ENCODE measurements around the gene KIF25.

DNA sequence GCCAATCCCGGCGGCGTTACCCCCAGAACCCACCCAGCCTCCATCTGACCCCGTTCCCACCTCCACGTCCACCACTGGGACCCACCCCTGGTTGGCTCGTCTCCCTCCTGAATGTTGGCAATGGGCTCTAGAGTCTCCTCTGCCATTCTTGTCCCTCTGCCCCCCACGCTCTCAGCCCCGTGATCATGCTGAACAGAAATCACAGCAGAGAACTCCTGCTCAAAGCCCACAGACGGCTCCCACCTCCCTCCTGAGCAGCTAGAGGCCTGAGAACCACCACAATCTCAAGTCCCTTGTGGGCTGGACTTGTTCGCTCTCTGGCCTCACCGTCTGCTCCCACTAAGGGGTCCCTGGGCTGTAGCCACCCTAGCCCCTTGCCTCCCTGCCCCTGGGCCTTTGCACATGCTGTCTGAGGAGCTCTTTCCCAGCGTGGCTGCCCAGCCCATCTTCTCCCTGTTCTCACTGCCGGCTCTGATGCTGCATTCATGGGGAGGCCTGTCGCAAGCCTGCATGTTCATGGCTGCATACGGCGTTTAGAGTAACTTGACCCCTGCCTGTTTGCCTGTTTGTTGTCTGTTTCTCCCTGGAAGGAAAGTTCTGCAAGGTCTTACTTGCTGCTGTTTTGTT lies 92.7 kb downstream of the KIF25 start:
- no peak for TF ChIP-seq ZBTB7A (IDR thresholded peaks at IDR 0.05; ENCODE audit: low read depth)
- TF ChIP-seq CEBPB (IDR thresholded peaks at IDR 0.05): no peak
- TF ChIP-seq TAF1 (IDR thresholded peaks at IDR 0.05; ENCODE audit: low read depth): no peak
- TF ChIP-seq EGR1 (IDR thresholded peaks at IDR 0.05): no peak
- TF ChIP-seq, protein P1, sequence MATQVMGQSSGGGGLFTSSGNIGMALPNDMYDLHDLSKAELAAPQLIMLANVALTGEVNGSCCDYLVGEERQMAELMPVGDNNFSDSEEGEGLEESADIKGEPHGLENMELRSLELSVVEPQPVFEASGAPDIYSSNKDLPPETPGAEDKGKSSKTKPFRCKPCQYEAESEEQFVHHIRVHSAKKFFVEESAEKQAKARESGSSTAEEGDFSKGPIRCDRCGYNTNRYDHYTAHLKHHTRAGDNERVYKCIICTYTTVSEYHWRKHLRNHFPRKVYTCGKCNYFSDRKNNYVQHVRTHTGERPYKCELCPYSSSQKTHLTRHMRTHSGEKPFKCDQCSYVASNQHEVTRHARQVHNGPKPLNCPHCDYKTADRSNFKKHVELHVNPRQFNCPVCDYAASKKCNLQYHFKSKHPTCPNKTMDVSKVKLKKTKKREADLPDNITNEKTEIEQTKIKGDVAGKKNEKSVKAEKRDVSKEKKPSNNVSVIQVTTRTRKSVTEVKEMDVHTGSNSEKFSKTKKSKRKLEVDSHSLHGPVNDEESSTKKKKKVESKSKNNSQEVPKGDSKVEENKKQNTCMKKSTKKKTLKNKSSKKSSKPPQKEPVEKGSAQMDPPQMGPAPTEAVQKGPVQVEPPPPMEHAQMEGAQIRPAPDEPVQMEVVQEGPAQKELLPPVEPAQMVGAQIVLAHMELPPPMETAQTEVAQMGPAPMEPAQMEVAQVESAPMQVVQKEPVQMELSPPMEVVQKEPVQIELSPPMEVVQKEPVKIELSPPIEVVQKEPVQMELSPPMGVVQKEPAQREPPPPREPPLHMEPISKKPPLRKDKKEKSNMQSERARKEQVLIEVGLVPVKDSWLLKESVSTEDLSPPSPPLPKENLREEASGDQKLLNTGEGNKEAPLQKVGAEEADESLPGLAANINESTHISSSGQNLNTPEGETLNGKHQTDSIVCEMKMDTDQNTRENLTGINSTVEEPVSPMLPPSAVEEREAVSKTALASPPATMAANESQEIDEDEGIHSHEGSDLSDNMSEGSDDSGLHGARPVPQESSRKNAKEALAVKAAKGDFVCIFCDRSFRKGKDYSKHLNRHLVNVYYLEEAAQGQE (IDR thresholded peaks at IDR 0.05; ENCODE audit: low read depth): no peak

Data from Ishikawa (cell line).